Kidney epithelial cell (primary cell): ENCODE data around the gene GPR65. TPM values are rescaled to one million over a fixed set of nuclear protein-coding genes. Genes with fewer than 3 reads are reported as not detected.

ENCODE experiments used
- DNase-seq: peaks from one replicate; pipeline ENCODE4 v3.0.0-alpha.2; 2010; ENCODE audit warnings: low read depth
- H3K27me3 ChIP-seq: 2 replicates; pipeline ENCODE4 v1.6.0; 2011; ENCODE audit warnings: low read length; ENCODE audit not compliant: control insufficient read depth, insufficient read depth
- H3K36me3 ChIP-seq: 2 replicates; pipeline ENCODE4 v1.5.1; 2011; ENCODE audit warnings: low read length; ENCODE audit not compliant: control insufficient read depth, insufficient read depth
- H3K4me3 ChIP-seq: 2 replicates; pipeline ENCODE4 v1.5.1; 2011; ENCODE audit warnings: low read depth, mild to moderate bottlenecking, control low read depth, low read length
- total RNA-seq: library from RNA; depleted of rRNA; stranded (reverse); fragments of >200 nt; gene quantifications from 2 replicates; pipeline ENCODE4 v1.2.3, GENCODE V29; 2015
- TF ChIP-seq, protein P1 (sequence below): IDR thresholded peaks from 2 replicates; pipeline ENCODE4 v1.5.1; 2011; ENCODE audit warnings: mild to moderate bottlenecking, moderate library complexity, low read length, control low read depth, inconsistent platforms; ENCODE audit not compliant: insufficient read depth, poor library complexity, severe bottlenecking

The GPR65 gene
- total RNA-seq, 1 donor from 2014 or later = not detected

DNA sequence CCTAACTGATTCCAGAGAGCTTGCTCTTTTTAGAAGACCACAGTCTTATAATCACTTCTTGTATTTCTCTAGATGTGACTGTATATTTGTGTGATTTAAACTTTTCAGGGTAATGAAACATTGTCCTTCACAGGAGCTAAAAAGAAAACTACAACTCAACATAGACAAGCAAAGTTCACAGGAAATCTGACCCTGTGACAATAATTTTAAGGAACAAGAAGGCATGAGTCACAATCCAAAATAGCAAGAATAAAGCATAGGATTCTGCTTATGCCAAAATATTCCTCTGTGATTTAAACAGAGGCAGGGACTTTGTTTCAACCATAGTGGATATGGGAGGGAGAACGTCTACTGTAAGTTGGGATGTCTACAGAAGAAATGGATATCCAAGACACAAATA lies 44.3 kb downstream of the GPR65 start:
- TF ChIP-seq, protein P1, sequence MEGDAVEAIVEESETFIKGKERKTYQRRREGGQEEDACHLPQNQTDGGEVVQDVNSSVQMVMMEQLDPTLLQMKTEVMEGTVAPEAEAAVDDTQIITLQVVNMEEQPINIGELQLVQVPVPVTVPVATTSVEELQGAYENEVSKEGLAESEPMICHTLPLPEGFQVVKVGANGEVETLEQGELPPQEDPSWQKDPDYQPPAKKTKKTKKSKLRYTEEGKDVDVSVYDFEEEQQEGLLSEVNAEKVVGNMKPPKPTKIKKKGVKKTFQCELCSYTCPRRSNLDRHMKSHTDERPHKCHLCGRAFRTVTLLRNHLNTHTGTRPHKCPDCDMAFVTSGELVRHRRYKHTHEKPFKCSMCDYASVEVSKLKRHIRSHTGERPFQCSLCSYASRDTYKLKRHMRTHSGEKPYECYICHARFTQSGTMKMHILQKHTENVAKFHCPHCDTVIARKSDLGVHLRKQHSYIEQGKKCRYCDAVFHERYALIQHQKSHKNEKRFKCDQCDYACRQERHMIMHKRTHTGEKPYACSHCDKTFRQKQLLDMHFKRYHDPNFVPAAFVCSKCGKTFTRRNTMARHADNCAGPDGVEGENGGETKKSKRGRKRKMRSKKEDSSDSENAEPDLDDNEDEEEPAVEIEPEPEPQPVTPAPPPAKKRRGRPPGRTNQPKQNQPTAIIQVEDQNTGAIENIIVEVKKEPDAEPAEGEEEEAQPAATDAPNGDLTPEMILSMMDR = no peak
- Histone ChIP-seq H3K4me3 (no peak overlapping the region), H3K27me3 (no peaks in the 10 kb centered on the region), H3K36me3 (no peaks in the 10 kb centered on the region)
- no peak for DNase-seq

DNA sequence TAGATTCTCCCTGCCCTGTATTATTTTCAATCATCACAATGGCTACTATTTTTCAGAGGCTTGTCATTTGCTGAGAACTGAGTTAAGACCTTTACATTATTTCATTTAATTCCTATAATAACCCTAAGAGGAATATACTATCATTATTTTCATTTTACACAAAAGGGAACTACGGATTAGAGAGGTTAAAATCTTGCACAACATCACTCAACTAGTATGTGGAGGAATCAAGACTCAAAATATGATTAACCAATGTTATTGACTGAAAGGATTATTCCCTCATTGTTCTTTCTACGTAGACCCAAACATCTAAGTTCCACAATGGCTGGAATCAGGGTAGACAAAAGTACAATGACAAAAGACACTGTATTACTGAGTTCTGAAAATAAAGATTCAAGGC lies 45.0 kb downstream of the GPR65 start:
- H3K36me3 ChIP-seq = no peaks in the 10 kb centered on the region
- H3K27me3 ChIP-seq = no peaks in the 10 kb centered on the region
- TF ChIP-seq, protein P1 = no peak
- no peak overlapping the region for H3K4me3 ChIP-seq
- DNase-seq = no peak

DNA sequence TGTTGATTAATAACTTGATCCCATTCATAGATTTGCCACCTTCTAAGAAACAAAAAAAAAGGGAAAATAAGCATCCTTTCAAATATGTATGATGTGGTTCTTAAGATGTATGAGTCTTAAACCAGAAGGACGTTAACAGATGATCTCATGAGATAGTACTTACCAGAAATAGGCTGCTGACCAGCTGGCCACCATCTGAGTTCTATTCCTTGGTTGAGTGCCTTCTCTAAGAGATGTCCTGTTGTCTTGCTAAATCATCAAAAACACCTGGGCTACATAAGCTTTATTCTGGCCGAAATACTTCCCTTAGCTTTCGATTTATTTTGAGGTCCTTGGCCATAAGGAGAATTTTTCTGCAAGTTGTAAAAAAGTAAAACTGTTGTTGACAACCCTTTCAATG lies 55.6 kb downstream of the GPR65 start:
- DNase-seq = no peak
- Histone ChIP-seq H3K36me3 (no peaks in the 10 kb centered on the region), H3K27me3 (no peaks in the 10 kb centered on the region), H3K4me3 (no peak overlapping the region)
- TF ChIP-seq, protein P1 = no peak

- TF ChIP-seq, protein P1 = no peak
- no peak overlapping the region for H3K4me3 ChIP-seq
- no peaks in the 10 kb centered on the region for H3K36me3 ChIP-seq
- no peak for DNase-seq
- no peaks in the 10 kb centered on the region for H3K27me3 ChIP-seq
These were observed 58.9 kb downstream of the GPR65 start for GRCh38 chr14:88063811-88064210.

Other genes with a start within 250 kb of the GPR65 start
- gene GALC, start 12.0 kb upstream of the GPR65 start, total RNA-seq = 32.3 and 33.3 TPM in 2 replicates